ENCODE measurements around the gene HOXA4.
A peak's percentile ranks its signal among the peaks of the same experiment; 100 is the strongest.

Gene HOXA4

DNA sequence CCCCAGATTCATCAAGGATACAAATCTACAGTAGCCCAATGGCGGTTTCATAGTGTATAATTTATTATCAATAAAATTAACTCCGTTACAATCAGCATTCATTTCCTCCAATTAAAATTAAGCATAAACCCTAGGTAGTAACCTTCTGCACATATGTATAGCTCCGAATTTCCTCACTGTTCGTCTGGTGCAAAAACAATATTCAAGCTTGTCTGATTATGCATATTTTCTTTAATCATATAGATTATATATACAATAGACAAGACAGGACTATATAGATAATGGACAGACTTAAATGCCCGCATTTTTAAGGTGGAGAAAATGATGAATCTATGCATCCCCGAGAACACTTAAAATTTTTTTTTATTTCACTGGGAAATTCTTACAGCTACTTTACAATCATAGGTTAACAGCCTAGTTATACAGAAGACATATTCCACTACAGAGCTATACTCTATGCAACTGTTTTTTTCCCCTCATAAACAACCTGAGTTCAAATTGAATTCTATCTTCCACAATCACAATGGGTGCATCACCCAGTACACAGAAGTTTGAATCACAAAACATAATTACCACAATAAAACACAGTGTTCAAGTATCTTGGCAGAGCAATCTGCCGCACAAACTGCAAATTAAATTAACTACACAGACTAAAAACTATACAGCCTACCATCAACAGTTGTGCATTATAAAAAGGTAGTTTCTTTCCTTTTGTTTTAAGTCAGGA lies 32.2 kb upstream of the HOXA4 start:
- TF ChIP-seq, protein P1, sequence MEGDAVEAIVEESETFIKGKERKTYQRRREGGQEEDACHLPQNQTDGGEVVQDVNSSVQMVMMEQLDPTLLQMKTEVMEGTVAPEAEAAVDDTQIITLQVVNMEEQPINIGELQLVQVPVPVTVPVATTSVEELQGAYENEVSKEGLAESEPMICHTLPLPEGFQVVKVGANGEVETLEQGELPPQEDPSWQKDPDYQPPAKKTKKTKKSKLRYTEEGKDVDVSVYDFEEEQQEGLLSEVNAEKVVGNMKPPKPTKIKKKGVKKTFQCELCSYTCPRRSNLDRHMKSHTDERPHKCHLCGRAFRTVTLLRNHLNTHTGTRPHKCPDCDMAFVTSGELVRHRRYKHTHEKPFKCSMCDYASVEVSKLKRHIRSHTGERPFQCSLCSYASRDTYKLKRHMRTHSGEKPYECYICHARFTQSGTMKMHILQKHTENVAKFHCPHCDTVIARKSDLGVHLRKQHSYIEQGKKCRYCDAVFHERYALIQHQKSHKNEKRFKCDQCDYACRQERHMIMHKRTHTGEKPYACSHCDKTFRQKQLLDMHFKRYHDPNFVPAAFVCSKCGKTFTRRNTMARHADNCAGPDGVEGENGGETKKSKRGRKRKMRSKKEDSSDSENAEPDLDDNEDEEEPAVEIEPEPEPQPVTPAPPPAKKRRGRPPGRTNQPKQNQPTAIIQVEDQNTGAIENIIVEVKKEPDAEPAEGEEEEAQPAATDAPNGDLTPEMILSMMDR (IDR thresholded peaks at IDR 0.05; ENCODE audit: low read depth, low read length), result no peak
- no peak overlapping the region for H3K4me3 ChIP-seq (ENCODE audit: low read depth, low read length)
- H3K27me3 ChIP-seq, result peaks cover 97% of the 10 kb centered on the region
- no peaks in the 10 kb centered on the region for H3K36me3 ChIP-seq
- H3K4me1 ChIP-seq, result no peaks in the 10 kb centered on the region
- no peaks in the 10 kb centered on the region for H3K9me3 ChIP-seq
- no peak for DNase-seq

DNA sequence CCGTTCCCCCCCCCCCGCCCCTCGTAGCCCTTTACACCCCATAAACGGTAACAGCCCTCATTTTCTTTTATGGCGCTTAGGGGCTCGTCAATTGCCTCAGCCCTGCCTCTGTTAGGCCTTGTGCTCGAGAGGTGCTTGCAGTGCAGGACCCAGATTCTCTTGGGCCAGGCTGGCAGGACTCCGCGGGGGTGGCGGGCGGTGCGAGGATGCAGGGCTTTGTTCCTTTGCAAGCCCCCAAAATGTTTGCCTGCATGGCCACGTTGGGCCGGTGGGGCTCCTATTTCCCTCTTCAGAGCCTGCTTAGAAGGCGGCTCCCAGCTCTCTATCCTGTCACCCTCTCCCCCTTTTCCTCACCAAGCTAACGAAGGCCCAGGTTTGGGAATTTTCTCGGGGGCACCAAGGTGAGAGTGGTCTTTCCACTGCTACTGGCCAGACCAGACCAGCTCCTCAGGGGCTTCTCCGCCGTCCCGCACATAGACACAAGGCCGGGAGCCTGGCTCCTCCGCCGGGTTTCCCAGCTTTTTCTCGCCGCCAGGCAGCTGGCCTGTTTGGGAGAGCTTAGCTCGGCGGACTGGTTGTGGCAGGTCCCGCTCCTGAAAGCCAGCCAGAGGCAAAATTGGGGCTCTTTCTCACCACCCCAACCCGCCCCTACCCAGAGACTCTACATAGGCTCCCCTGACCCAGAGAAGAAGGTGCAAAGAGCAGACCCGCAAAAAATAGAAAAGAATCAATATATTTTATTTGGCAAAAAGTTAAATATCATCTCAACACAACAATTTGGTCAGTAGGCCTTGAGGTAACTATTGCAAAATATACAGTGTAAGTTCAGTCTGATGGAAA lies 31.4 kb upstream of the HOXA4 start:
- Histone ChIP-seq H3K36me3 (no peaks in the 10 kb centered on the region), H3K4me3 (ENCODE audit: low read depth, low read length) (no peak overlapping the region), H3K4me1 (no peaks in the 10 kb centered on the region), H3K27me3 (peaks cover 97% of the 10 kb centered on the region), H3K9me3 (no peaks in the 10 kb centered on the region)
- no peak for DNase-seq
- TF ChIP-seq, protein P1 (IDR thresholded peaks at IDR 0.05; ENCODE audit: low read depth, low read length), result no peak

DNA sequence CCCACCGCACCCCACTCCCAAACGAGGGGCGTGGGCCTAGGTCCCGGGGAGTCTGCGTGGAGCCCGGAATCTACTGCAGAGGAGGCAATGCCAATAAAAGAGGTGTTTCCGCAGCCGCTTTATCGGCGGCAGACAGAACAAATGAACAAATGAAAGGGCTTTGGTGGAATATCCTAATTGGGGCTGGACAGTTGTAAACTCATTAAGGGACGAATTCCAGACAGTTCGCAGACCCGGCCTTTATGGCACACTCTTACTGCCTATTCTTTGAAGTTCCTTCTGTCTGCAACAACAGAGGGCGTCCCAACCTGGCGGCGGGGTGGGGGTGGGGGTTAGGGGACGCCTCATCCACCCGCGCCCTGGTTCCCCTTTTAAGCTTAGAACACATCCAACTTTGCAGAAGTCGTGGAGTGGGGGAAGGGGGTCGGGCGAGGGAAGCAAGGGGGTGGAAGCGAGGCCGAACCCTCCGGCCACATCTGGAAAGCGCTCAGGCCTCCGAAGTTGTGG lies 30.7 kb upstream of the HOXA4 start:
- Histone ChIP-seq H3K9me3 (no peaks in the 10 kb centered on the region), H3K27me3 (peaks cover 97% of the 10 kb centered on the region), H3K4me1 (no peaks in the 10 kb centered on the region), H3K36me3 (no peaks in the 10 kb centered on the region), H3K4me3 (ENCODE audit: low read depth, low read length) (peak overlapping the region; percentile 58)
- TF ChIP-seq, protein P1 (IDR thresholded peaks at IDR 0.05; ENCODE audit: low read depth, low read length), result no peak
- DNase-seq, result no peak

DNA sequence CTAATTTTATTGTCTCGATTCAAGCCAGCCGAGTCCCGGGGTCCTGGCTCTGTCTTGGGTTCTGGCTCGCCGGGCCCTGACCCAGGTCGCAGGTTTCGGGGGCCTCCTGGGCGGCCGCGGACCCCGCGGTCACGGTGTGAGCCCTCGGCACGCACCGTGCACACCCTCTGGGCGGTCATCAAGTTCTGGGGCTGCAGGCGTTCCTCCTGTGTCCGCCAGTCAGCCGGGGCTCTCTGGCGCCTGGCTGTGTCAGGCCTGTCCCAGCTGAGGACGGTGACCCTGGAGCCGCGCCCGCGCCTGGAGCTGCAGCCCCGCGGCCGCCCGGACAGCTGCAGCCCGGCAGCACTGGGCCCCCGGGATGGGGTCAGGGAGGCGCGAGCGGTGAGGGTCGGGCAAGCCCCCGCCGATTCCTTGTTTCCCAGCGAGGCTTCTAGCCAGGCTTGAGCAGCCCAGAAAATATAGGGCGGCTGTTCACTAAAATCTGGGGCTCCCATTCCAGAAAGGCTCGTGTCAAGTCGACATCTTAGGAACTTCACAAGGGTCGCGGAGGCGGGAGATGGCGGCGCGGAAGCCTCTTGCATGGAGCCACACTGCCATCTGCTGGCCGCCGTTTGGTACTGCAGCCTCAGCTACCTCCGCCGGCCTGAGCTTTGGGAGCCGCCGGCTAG lies 30.1 kb upstream of the HOXA4 start:
- Histone ChIP-seq H3K4me3 (ENCODE audit: low read depth, low read length) (peak overlapping the region; percentile 58), H3K36me3 (no peaks in the 10 kb centered on the region), H3K27me3 (peaks cover 97% of the 10 kb centered on the region), H3K4me1 (no peaks in the 10 kb centered on the region), H3K9me3 (no peaks in the 10 kb centered on the region)
- TF ChIP-seq, protein P1 (IDR thresholded peaks at IDR 0.05; ENCODE audit: low read depth, low read length), result peak; percentile 90
- DNase-seq, result peak; percentile 83

DNA sequence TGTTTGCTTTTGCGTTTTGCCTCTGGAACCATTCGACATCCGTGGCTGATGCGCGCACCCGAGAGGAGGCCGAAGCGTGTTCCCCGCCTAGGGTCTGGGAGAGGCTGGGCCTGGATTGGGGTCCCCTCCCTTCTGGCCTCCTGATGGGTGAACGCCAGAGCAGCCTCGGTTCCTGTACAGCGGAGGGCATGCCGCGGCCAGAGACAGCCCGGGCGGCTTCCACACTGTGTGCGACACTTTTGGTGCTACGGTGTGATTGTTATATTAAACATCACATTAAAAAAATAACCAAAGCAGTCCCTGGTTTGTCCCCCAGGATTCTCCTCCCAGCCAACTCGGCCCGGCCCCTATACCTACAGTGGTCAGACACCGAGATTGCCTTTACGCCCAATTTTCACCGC lies 29.6 kb upstream of the HOXA4 start:
- Histone ChIP-seq H3K4me1 (no peaks in the 10 kb centered on the region), H3K9me3 (no peaks in the 10 kb centered on the region), H3K27me3 (peaks cover 97% of the 10 kb centered on the region), H3K36me3 (no peaks in the 10 kb centered on the region), H3K4me3 (ENCODE audit: low read depth, low read length) (no peak overlapping the region; the same call in 1 of the 2 replicates)
- TF ChIP-seq, protein P1 (IDR thresholded peaks at IDR 0.05; ENCODE audit: low read depth, low read length), result no peak
- DNase-seq, result peak; percentile 2
